Left kidney (tissue), 2 donors: ENCODE results near the gene DKKL1. TPM values are rescaled to one million over a fixed set of nuclear protein-coding genes. Genes with fewer than 3 reads are reported as not detected.

Source experiments
- DNase-seq: peaks from one replicate; pipeline ENCODE4 v3.0.0-alpha.2; 2013
- polyA plus RNA-seq: library from polyadenylated mRNA; unstranded; fragments of 120-200 nt; gene quantifications from one replicate; pipeline ENCODE4 v1.2.1, GENCODE V29; 2013; ENCODE audit not compliant: insufficient read length

Gene DKKL1
- polyA plus RNA-seq, 1 donor = 5.0 TPM

DNA sequence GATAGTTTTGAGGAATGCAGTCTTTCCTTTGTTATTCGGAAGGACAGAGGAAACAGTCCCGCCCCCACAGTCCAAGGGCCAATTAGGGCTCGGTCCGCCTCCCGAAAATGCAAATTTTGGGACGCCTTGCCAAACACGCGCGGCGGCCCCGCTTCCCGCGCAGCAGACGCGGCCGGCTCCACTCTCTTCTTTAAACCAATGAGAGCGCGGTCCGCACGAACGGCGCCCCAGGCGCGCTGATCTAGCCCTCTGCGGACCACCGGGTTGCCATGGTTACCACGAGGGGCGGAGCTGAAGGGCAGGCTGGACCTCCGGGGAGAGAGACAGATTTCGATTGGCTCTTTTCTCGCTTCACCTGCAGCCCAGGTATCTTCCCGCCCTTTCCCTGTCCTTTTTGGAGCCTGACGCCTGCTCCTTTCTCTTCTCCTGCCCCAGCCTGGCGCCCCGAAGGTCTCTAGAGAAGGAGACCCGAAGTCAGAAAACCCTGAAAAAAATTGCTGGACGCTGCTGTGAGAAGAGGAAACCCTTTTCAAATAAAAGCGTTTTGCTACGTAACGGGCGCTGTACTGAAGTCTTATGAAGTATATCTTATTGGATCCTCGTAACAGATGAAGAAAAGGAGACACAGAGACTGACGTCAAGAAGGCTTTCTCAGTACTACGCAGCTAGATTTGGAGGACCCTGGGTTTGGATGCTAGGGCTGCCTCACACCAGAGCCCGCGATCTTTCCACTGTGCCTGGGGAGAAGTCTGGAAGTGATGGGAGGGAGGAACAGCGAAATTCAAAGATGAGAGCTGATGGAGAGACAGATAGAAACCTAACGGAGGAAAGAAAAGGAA lies 57.6 kb downstream of the DKKL1 start:
- DNase-seq = peak; percentile 79

- DNase-seq = no peak
Measured at GRCh38 chr19:49421878-49422202, 58.2 kb downstream of the DKKL1 start.

GRCh38 chr19:49422407-49423070 lies 58.9 kb downstream of the DKKL1 start:
- no peak for DNase-seq

DNA sequence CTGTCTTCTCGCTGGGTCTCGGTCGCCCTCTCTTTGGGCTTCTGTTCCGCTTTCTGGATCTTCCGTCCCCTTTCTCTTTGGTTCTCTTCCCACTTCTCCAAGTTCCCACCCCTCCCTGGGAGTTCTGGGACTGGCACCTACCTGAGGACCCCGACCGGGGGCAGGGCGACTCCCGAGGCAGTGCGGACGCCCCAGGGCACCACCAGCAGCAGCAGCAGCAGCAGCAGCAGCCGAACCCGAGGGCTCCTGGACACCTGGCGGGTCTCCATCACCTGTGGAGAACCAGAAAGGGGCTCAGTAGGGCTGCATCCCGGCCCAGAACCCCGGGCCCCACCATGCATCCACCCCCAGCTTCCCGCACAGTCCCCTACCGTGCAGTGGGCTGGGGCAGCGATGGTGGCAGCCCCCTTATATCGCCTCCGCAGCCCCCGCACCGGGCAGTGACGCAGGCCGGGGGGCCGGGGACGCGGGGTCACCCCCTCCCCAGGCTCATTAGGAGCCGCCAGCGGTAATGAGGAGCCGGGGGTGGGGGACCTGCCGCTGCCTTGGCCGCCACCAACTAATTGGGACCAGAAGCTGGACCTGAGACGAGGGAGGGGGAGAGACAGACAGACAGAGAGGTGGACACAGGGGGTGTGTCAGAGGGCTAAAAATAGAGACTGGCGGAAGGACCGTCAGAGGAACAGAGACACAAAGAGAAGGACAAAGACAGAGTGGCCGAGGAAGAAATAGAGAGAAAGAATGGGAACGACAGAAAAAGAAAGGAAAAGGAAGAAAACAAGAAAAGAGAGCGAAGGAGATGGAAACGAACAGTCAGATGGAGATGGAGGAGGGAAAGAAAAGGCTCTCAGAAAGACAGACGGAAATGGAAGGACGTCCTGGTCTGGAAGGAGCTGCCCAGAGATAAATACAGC lies 59.7 kb downstream of the DKKL1 start, which contains the start of gene PTH2:
Gene PTH2 (minus strand): TSS at position 371 of the 914 bp plus-strand sequence. CDS start 102 bp downstream, at position 269.
- DNase-seq = no peak

DNA sequence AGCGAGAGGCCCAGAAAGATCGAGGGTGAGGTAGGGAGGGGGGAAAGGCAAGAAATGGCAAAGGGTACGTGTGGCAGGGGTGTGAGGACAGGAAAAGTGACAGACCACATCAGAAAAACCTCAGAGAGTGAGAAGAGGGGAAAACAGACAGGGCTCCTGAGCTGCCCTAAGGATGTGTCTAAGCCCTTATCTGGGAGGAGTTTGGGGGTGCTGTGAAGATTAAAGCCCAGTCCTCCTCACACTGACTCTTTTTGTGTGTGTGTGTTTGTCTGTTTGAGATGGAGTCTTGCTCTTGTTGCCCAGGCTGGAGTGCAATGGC lies 60.3 kb downstream of the DKKL1 start:
- DNase-seq = no peak

Other genes with a start within 250 kb of the DKKL1 start
- 5.6 TPM for gene LIN7B, start 249.5 kb upstream of the DKKL1 start, polyA plus RNA-seq
- 0.20 TPM for gene C19orf73, start 244.7 kb upstream of the DKKL1 start, polyA plus RNA-seq
- gene PPFIA3, start 244.3 kb upstream of the DKKL1 start, polyA plus RNA-seq = 3.9 TPM
- gene HRC, start 208.5 kb upstream of the DKKL1 start, polyA plus RNA-seq = 22.9 TPM
- gene TRPM4, start 206.1 kb upstream of the DKKL1 start, polyA plus RNA-seq = 29.4 TPM
- gene SLC6A16, start 38.7 kb upstream of the DKKL1 start, polyA plus RNA-seq = 5.3 TPM
- 53.3 TPM for gene CD37, start 28.5 kb upstream of the DKKL1 start, polyA plus RNA-seq
- 92.8 TPM for gene TEAD2, start 1.5 kb upstream of the DKKL1 start, polyA plus RNA-seq
- gene KASH5, start 24.4 kb downstream of the DKKL1 start, polyA plus RNA-seq = 0.17 TPM
- not detected for gene PTH2, start 59.6 kb downstream of the DKKL1 start, polyA plus RNA-seq
- not detected for gene GFY, start 61.5 kb downstream of the DKKL1 start, polyA plus RNA-seq
- 0.43 TPM for gene SLC17A7, start 77.7 kb downstream of the DKKL1 start, polyA plus RNA-seq
- gene PIH1D1, start 87.9 kb downstream of the DKKL1 start, polyA plus RNA-seq = 91.6 TPM
- gene ALDH16A1, start 89.3 kb downstream of the DKKL1 start, polyA plus RNA-seq = 16.6 TPM
- 3.3 TPM for gene FLT3LG, start 110.3 kb downstream of the DKKL1 start, polyA plus RNA-seq
- gene RPL13A, start 123.7 kb downstream of the DKKL1 start, polyA plus RNA-seq = 2,088 TPM
- 2,367 TPM for gene RPS11, start 132.6 kb downstream of the DKKL1 start, polyA plus RNA-seq
- 222 TPM for gene FCGRT, start 148.8 kb downstream of the DKKL1 start, polyA plus RNA-seq
- 14.6 TPM for gene RCN3, start 164.1 kb downstream of the DKKL1 start, polyA plus RNA-seq
- gene NOSIP, start 216.7 kb downstream of the DKKL1 start, polyA plus RNA-seq = 61.9 TPM
- gene PRRG2, start 217.4 kb downstream of the DKKL1 start, polyA plus RNA-seq = 7.3 TPM
- gene PRR12, start 227.3 kb downstream of the DKKL1 start, polyA plus RNA-seq = 20.7 TPM